Measurements from ENCODE around the gene NFATC2IP.

Gene NFATC2IP

DNA sequence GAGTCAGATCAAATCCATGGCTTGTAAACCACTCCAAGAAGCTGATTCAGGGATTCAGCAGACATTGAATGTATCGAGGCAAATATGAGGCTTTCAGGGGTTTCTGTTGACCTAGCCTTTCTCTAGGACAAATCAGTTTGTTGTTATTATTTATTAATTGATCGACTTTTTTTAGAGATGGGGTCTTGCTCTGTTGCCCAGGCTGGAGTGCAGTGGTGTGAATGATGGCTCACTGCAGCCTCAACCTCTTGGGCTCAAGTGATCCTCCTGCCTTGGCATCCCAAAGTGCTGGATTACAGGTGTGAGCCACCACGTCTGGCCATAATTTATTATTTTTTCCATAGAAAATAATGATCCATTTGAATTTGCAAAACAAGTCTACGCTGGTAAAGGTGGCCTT, 61.1 kb downstream of the NFATC2IP start:
- no peak overlapping the region for H3K27ac ChIP-seq
- no peak for TF ChIP-seq CTCF (conservative IDR thresholded peaks at IDR 0.05)
- no peak for TF ChIP-seq ZFX (IDR thresholded peaks at IDR 0.05)

DNA sequence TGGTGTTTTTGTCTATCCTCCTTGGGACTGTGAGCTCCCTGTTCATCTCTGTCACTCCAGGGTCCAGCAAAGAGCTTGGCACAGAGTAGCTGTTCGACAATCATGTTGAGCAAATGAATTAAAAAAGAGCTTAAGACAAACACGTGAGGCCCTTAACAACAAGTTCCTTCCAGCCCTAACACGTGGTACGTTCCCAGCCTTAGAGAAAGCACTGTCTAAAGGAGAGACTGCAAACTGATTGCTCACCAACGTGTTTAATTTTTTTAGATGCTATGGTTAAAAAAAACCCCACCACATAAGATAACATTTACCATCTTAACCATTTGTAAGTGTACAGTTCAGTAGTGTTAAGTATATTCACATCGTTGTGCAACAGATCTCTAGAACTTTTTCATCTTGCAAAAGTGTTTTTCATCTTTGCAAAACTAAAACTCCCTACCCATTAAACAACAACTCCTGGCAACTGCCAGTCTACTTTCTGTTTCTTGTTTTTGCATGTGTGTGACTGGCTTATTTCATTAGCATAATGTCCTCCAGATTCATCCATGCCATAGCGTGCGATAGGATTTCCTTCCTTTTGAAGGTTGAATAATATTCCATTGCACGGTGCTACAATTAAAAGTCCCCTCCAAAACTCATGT, 62.3 kb downstream of the NFATC2IP start:
- no peak overlapping the region for H3K27ac ChIP-seq
- TF ChIP-seq ZFX (IDR thresholded peaks at IDR 0.05): no peak
- no peak for TF ChIP-seq CTCF (conservative IDR thresholded peaks at IDR 0.05)

- TF ChIP-seq CTCF (conservative IDR thresholded peaks at IDR 0.05): no peak
- TF ChIP-seq ZFX (IDR thresholded peaks at IDR 0.05): no peak
- no peak overlapping the region for H3K27ac ChIP-seq
Measured at GRCh38 chr16:29014561-29015069, 63.9 kb downstream of the NFATC2IP start.

All from C4-2B (cell line).